ENCODE measurements around the gene PBX4.

PBX4 gene

GRCh38 chr19:19527674-19528625 lies 90.5 kb downstream of the PBX4 start:
- no peak for DNase-seq (ENCODE audit: low read depth in 1 of 2, low spot score in 1 of 2)

- no peak for DNase-seq (ENCODE audit: low read depth in 1 of 2, low spot score in 1 of 2)
Measured at GRCh38 chr19:19527371-19527656, 91.2 kb downstream of the PBX4 start.

DNA sequence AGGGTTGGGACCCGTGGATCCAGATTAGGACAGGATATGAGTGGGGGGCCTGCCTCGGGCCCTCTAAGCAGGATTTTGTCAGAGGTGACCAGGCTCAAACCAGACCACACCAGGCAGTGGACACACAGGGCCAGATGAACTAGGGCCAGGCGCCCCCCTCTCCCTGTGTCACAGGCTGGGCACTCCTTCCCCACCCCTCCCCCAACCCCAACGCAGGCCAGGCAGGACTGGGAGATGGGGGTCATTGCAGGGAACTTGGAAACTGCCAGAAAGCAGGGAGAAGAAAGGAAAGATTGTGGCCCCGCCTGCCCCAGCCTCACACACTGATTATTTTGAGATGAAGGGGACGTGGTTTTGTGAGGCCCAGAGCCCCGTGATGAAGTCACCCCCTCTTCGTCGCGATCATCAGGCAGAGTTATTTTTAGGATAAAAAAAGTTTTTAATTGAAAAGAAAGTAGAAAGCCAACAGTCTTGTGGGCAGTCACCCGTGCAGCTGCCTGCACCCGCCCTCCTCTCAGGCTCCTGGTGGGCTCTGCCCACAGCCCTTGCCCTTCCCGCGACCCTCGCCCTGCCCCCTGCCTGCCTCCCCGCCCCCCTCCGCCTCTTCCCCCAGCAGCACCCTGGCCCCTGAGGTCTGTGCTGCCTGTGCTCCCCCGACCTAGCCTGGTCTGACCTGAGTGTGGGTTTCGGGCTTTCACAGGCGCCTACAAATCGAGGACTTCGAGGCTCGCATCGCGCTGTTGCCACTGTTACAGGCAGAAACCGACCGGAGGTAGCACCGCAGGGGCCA lies 91.7 kb downstream of the PBX4 start:
- DNase-seq (ENCODE audit: low read depth in 1 of 2, low spot score in 1 of 2) = no peak

GRCh38 chr19:19525611-19526380 lies 92.7 kb downstream of the PBX4 start:
- DNase-seq (ENCODE audit: low read depth in 1 of 2, low spot score in 1 of 2) = no peak

- DNase-seq (ENCODE audit: low read depth in 1 of 2, low spot score in 1 of 2) = no peak
Measured at GRCh38 chr19:19524053-19524452, 94.4 kb downstream of the PBX4 start.

- no peak for DNase-seq (ENCODE audit: low read depth in 1 of 2, low spot score in 1 of 2)
Measured at GRCh38 chr19:19523177-19523576, 95.3 kb downstream of the PBX4 start.

DNA sequence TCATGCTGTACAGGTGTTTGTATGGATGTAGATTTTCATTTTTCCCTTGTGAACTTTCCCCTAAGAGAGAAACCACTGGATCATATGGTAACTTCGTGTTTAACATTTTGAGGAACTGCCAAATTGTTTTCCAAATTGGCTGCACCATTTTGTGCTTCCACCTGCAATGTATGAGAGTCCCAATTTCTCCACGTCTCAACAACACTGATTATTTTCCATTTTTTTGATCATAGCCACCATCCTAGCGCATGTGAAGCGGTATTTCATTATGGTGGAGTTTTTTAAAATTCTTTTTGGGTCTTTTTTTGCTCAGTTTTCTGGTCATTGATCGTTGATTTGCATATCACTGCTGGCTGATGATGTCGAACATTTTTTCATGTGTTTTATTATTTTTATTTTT lies 97.5 kb downstream of the PBX4 start:
- no peak for DNase-seq (ENCODE audit: low read depth in 1 of 2, low spot score in 1 of 2)

GRCh38 chr19:19517235-19517619 lies 101.3 kb downstream of the PBX4 start:
- no peak for DNase-seq (ENCODE audit: low read depth in 1 of 2, low spot score in 1 of 2)

- peak; percentile 89 to 96 for DNase-seq (ENCODE audit: low read depth in 1 of 2, low spot score in 1 of 2)
Measured at GRCh38 chr19:19515642-19516519, 102.6 kb downstream of the PBX4 start, which contains the start of gene NDUFA13. Gene NDUFA13, plus strand, starts transcription at chr19:19516225. Its CDS starts 14 bp downstream, at chr19:19516239.

DNA sequence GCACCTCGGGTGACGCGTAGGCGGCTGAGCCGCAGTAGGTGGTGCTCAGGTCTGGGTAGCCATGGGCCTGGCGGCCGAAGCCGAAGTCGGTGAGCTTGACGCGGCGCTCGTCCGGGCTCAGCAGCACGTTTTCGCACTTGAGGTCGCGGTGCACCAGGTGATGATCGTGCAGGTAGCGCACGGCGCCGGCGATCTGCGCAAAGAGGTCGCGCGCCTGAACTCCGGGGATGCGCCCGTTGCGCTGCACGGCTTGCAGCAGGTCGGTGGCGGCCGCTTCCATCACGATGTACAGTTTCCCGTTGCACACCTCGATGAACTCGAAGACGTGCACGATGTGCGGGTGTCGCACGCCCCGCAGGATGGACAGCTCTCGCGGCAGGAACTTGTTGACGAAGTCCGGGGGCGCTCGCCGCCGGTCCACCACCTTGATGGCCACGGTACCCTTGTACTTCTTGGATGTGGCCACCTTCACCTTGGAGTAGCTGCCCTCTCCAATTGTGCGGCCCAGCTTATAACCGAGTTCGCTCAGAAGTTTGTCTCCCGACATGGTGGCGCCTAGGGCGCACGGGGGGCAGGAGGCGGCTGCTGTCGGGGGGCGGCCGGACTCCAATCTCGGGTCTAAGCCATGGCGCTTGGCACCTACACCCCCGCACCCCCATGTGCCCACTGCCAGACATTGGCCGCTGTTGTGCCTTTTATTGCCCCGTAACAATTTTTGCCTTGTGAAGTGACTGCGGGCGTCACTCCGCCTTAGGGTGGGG lies 103.4 kb downstream of the PBX4 start, which contains the start of gene TSSK6:
Gene TSSK6 (minus strand): TSS at position 668 of the 761 bp plus-strand sequence. CDS start 121 bp downstream, at position 547.
- DNase-seq (ENCODE audit: low read depth in 1 of 2, low spot score in 1 of 2) = no peak

- DNase-seq (ENCODE audit: low read depth in 1 of 2, low spot score in 1 of 2) = no peak
Measured at GRCh38 chr19:19514215-19514657, 104.3 kb downstream of the PBX4 start.

- no peak for DNase-seq (ENCODE audit: low read depth in 1 of 2, low spot score in 1 of 2)
Measured at GRCh38 chr19:19513682-19514081, 104.8 kb downstream of the PBX4 start.
